K562 (cell line): Measurements from ENCODE around the gene SH3GL3. TPM values are rescaled to one million over a fixed set of nuclear protein-coding genes. Genes with fewer than 3 reads are reported as not detected.
A peak's percentile ranks its signal among the peaks of the same experiment; 100 is the strongest.

Experiments
- ATAC-seq: fragments of 200-7000 bp; cut with Tn5 transposase; 3 replicates; pipeline ENCODE4 v1.9.1; 2020; ENCODE audit warnings: moderate library complexity
- BruUV-seq: library from RNA; stranded (reverse); fragments of 400-500 nt; replicated peaks from 2 replicates; lab custom pipeline; 2021; lab: Mats Ljungman, UMichigan
- CTCF ChIA-PET: fragments of 300-600 bp; formaldehyde crosslinking; extraction: SDS; loops from one replicate; lab custom pipeline; 2021; ENCODE audit warnings: low intra/inter-chr PET ratio; lab: Yijun Ruan, JAX
- POLR2A ChIA-PET: fragments of 300-600, 350-650 bp; sonication (Branson Sonifier 250); formaldehyde crosslinking; extraction: SDS; loops from one replicate; lab custom pipeline; 2021; ENCODE audit warnings: antibody characterized with exemption, inconsistent platforms; lab: Yijun Ruan, JAX
- DNase-seq, 4 experiments: peaks; one replicate each; pipeline versions ENCODE4 v3.0.0 to v3.0.0-alpha.2; 2011 to 2018; ENCODE audit warnings: low spot score in 3 of 4, mixed read lengths in 3 of 4; ENCODE audit errors: extremely low read depth in 1 of 4
- FAIRE-seq: peaks from 2 replicates; lab custom pipeline; 2011; peaks lifted over from hg19 to GRCh38; lab: Jason Lieb, UNC
- H2AFZ ChIP-seq: 2 replicates; pipeline ENCODE4 v1.6.0; 2011; ENCODE audit warnings: low read depth, low read length, control low read depth, inconsistent platforms
- H3K27ac ChIP-seq: fragments of 200-600 bp; 3 replicates; pipeline ENCODE4 v1.8.0; 2011; ENCODE audit warnings: low read depth, mild to moderate bottlenecking, control low read depth, inconsistent platforms, low read length, moderate library complexity, mixed read lengths; ENCODE audit errors: extremely low read depth
- H3K27me3 ChIP-seq, 2 experiments: fragments of 300-600 bp in 1 of 2; 2 replicates in 1 of 2; 3 replicates in 1 of 2; pipeline versions ENCODE4 v1.6.0 to v1.8.0; 2011; ENCODE audit warnings: inconsistent platforms in 2 of 2, low read length in 2 of 2, mild to moderate bottlenecking in 1 of 2, mixed read lengths in 1 of 2, moderate library complexity in 1 of 2; ENCODE audit not compliant: control insufficient read depth in 2 of 2, insufficient read depth in 2 of 2
- H3K36me3 ChIP-seq: fragments of 300-600 bp; 3 replicates; pipeline ENCODE4 v1.8.0; 2011; ENCODE audit warnings: mild to moderate bottlenecking, low read length, inconsistent platforms; ENCODE audit not compliant: control insufficient read depth, insufficient read depth
- H3K4me1 ChIP-seq, 2 experiments: fragments of 200-600 bp in 1 of 2; replicated peaks in 1 of 2; 2 replicates in 1 of 2; 3 replicates in 1 of 2; pipeline versions ENCODE4 v1.5.1 to v1.8.0; 2011; ENCODE audit warnings: inconsistent platforms in 2 of 2, low read length in 2 of 2, mild to moderate bottlenecking in 1 of 2, mixed read lengths in 1 of 2, moderate library complexity in 1 of 2; ENCODE audit not compliant: control insufficient read depth in 2 of 2, insufficient read depth in 2 of 2
- H3K4me2 ChIP-seq: 2 replicates; pipeline ENCODE4 v1.6.1; 2011; ENCODE audit warnings: low read length, control low read depth, inconsistent platforms, mixed read lengths; ENCODE audit not compliant: insufficient read depth
- H3K4me3 ChIP-seq: fragments of 200-600 bp; sonication (generic), shearing (Covaris generic); 2 replicates; pipeline ENCODE4 v1.5.1; 2016; ENCODE audit warnings: control low read depth, inconsistent platforms
- H3K79me2 ChIP-seq: fragments of 200-600 bp; 3 replicates; pipeline ENCODE4 v1.8.0; 2011; ENCODE audit warnings: low read length, inconsistent platforms; ENCODE audit not compliant: control insufficient read depth, insufficient read depth
- H3K9ac ChIP-seq, 2 experiments: 2 replicates each; pipeline versions ENCODE4 v1.6.0 to v1.6.1; 2011; ENCODE audit warnings: low read depth in 2 of 2, low read length in 2 of 2, control low read depth in 1 of 2, inconsistent platforms in 1 of 2, mild to moderate bottlenecking in 1 of 2, mixed read lengths in 1 of 2; ENCODE audit not compliant: insufficient read depth in 1 of 2
- H3K9me1 ChIP-seq: one replicate; pipeline ENCODE4 v1.6.0; 2011; ENCODE audit warnings: inconsistent platforms, mild to moderate bottlenecking, low read length, moderate library complexity; ENCODE audit not compliant: control insufficient read depth, insufficient read depth
- H3K9me3 ChIP-seq: replicated peaks from 2 replicates; pipeline ENCODE4 v1.5.1; 2011; ENCODE audit warnings: low read depth, low read length, inconsistent platforms; ENCODE audit not compliant: control insufficient read depth, insufficient read depth
- H4K20me1 ChIP-seq: replicated peaks from 2 replicates; pipeline ENCODE4 v1.6.1; 2011; ENCODE audit warnings: low read length, inconsistent platforms, mixed read lengths; ENCODE audit not compliant: control insufficient read depth, insufficient read depth
- C11orf30 ChIP-seq: fragments of 450-650 bp; IDR thresholded peaks from 2 replicates; pipeline ENCODE4 v1.6.1; 2016; ENCODE audit warnings: low read depth, mild to moderate bottlenecking
- MAFF ChIP-seq: IDR thresholded peaks from 2 replicates; pipeline ENCODE4 v1.6.1; 2012; ENCODE audit warnings: low read length, improper control_type of control experiment
- MAFG ChIP-seq: fragments of 450-650 bp; conservative IDR thresholded peaks from 2 replicates; pipeline ENCODE4 v1.6.1; 2016; ENCODE audit warnings: missing genetic modification characterization, missing compliant biosample characterization
- MAFK ChIP-seq: IDR thresholded peaks from 2 replicates; pipeline ENCODE4 v1.6.1; 2011; ENCODE audit warnings: low read length, improper control_type of control experiment
- NFE2 ChIP-seq: IDR thresholded peaks from 2 replicates; pipeline ENCODE4 v1.6.1; 2014; ENCODE audit warnings: antibody characterized with exemption, low read depth
- NFE2L1 ChIP-seq: fragments of 450-650 bp; IDR thresholded peaks from 2 replicates; pipeline ENCODE4 v1.6.1; 2016; ENCODE audit warnings: missing genetic modification characterization, low read depth, mild to moderate bottlenecking, missing compliant biosample characterization, moderate library complexity, borderline replicate concordance
- POLR3A ChIP-seq: IDR thresholded peaks from 2 replicates; pipeline ENCODE4 v1.6.1; 2011; ENCODE audit warnings: borderline replicate concordance, mild to moderate bottlenecking, moderate library complexity; ENCODE audit not compliant: insufficient read length, insufficient read depth; ENCODE audit errors: extremely low read depth
- RFX1 ChIP-seq: fragments of 450-650 bp; IDR thresholded peaks from 2 replicates; pipeline ENCODE4 v1.6.1; 2016; ENCODE audit warnings: mild to moderate bottlenecking, moderate library complexity
- SRSF1 ChIP-seq: fragments of 200-400 bp; formaldehyde crosslinking; IDR thresholded peaks from 2 replicates; pipeline ENCODE4 v1.6.1; 2017; ENCODE audit warnings: mild to moderate bottlenecking, low read depth, low read length, moderate library complexity
- ZNF316 ChIP-seq: fragments of 450-650 bp; IDR thresholded peaks from 2 replicates; pipeline ENCODE4 v1.6.1; 2016
- WGBS: fragments of 100-300 bp; shearing (Covaris generic); methylation state at CpG from one replicate; pipeline ENCODE4 v1.1.6; 2016; ENCODE audit warnings: low coverage, mixed read lengths; ENCODE audit not compliant: insufficient coverage; ENCODE audit errors: missing lambda C conversion rate; 5-methylcytosine and 5-hydroxymethylcytosine counted together
- in situ Hi-C: fragments of 300-500 bp; cut with MboI; formaldehyde crosslinking; loops from 4 replicates; pipeline ENCODE4 v1.15.0; 2018; ENCODE audit warnings: inconsistent platforms, mixed read lengths
- intact Hi-C: fragments of 100-400 bp; cut with micrococcal nuclease; formaldehyde crosslinking; loops from 2 replicates; pipeline ENCODE4 v1.14.2; 2022
- polyA plus RNA-seq, 8 experiments: library from polyadenylated mRNA; depleted of rRNA in 4 of 8; stranded (reverse) in 5 of 8; unstranded in 3 of 8; fragments of >200 nt; fragmentation: Nextera tagmentation in 2 of 8; fragmentation: Illumina TruSeq in 1 of 8; extraction: Ambion mirVana in 2 of 8; extraction: Trizol in 1 of 8; gene quantifications; 2 replicates each; pipeline versions ENCODE4 v1.2.1 to v1.2.3, GENCODE V29; 2011 to 2014; ENCODE audit warnings: inconsistent platforms in 1 of 8, missing spikeins in 1 of 8
- total RNA-seq, 7 experiments: library from RNA; depleted of rRNA in 6 of 7; stranded (reverse); fragments of >200 nt in 6 of 7; fragmentation: Illumina TruSeq in 2 of 7; extraction: Trizol in 2 of 7; gene quantifications; 2 replicates each; pipeline versions ENCODE4 v1.2.1 to v1.2.3, GENCODE V29; 2011 to 2021; ENCODE audit warnings: low replicate concordance in 1 of 7

SH3GL3 gene
- total and polyA plus RNA-seq, 9 of the 15 experiments (the other 6 are each of a cell fraction or from before 2014, with no cell fraction given), result 3.9 to 16.0 (median 9.7) TPM

- Histone ChIP-seq H3K4me2 (no peak overlapping the region), H3K9ac (no peak overlapping the region), H3K36me3 (no peaks in the 10 kb centered on the region), H2AFZ (no peak overlapping the region), H3K4me1 (peaks cover 18 to 19% of the 10 kb centered on the region in 2 experiments; a peak in 4 of 5 replicates), H3K9me3 (no peaks in the 10 kb centered on the region), H4K20me1 (0 out of 2 replicates have a peak, but pooled peaks cover 5% of the 10 kb centered on the region), H3K9me1 (no peaks in the 10 kb centered on the region), H3K79me2 (peaks cover 22% of the 10 kb centered on the region), H3K27ac (peak overlapping the region; percentile 44; the same call in 1 of the 3 replicates), H3K4me3 (no peak overlapping the region), H3K27me3 (no peaks in the 10 kb centered on the region; a peak in 1 of 5 replicates)
- no TSS peak for BruUV-seq
- in situ Hi-C loops (no loop called here), intact Hi-C loops (no loop called here)
- FAIRE-seq (peak; percentile 63), ATAC-seq (no peak), DNase-seq (peak in 1 of 4 experiments; percentile 16)
- 4% methylated on average over 3 of the region's 3 CpGs for WGBS
- no peak for TF ChIP-seq POLR3A
- TF ChIP-seq RFX1, result peak; percentile 68
- peak; percentile 85 for TF ChIP-seq MAFG (tag)
- peak; percentile 74 for TF ChIP-seq MAFF
- TF ChIP-seq NFE2L1 (tag), result 0 out of 2 replicates have a peak, but pooled peaks have one; percentile 41
- TF ChIP-seq SRSF1, result no peak
- TF ChIP-seq MAFK, result peak; percentile 55; the same call in 1 of the 2 replicates
- peak; percentile 91 for TF ChIP-seq ZNF316
- TF ChIP-seq NFE2, result peak; percentile 63
- peak; percentile 84 for TF ChIP-seq C11orf30
- POLR2A ChIA-PET, result interaction anchor here (0.6 to 1.5 kb wide), 5 partner anchors 9 to 570 kb away, joined by 3 to 4 read pairs (median 3); no protein-coding TSS in a partner anchor
- CTCF ChIA-PET, result no interaction called here
Measured at GRCh38 chr15:83449937-83450506, 2.9 kb downstream of the SH3GL3 start.
